Thyroid gland (tissue), 4 donors: ENCODE results near the gene JADE3.

ENCODE experiments used
- POLR2A ChIP-seq, 2 donors: fragments of 450-650 bp; IDR thresholded peaks; one replicate each; pipeline ENCODE4 v1.6.1; 2017; ENCODE audit warnings: antibody characterized with exemption in 2 of 2, mild to moderate bottlenecking in 2 of 2, moderate library complexity in 1 of 2
- TF ChIP-seq, protein P1 (sequence below), 6 experiments: fragments of 200-600 bp in 3 of 6; fragments of 450-650 bp in 3 of 6; sonication (generic) in 3 of 6; IDR thresholded peaks; one replicate each; pipeline ENCODE4 v1.5.1; 2016 to 2019; ENCODE audit warnings: antibody characterized with exemption in 6 of 6, mild to moderate bottlenecking in 2 of 6, inconsistent platforms in 1 of 6, moderate library complexity in 1 of 6

DNA sequence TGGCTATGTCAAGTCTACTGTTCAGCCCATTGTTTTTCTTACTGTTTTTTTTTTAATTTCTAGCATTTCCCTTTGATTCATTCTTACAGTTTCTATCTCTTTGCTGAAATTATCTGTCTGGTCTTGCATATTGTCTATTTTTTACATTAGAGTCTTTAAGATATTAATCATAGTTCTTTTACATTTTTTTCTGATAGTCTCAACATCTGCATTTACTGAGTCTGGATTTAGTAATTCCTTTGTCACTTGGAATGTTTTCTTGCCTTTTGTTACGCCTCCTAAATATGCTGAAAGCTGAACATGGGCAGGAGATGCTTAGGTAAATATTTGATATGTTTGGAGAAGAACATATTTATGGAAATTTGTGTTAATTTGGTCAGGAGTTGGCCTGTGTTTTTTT lies 10.4 kb downstream of the JADE3 start:
- TF ChIP-seq, protein P1, sequence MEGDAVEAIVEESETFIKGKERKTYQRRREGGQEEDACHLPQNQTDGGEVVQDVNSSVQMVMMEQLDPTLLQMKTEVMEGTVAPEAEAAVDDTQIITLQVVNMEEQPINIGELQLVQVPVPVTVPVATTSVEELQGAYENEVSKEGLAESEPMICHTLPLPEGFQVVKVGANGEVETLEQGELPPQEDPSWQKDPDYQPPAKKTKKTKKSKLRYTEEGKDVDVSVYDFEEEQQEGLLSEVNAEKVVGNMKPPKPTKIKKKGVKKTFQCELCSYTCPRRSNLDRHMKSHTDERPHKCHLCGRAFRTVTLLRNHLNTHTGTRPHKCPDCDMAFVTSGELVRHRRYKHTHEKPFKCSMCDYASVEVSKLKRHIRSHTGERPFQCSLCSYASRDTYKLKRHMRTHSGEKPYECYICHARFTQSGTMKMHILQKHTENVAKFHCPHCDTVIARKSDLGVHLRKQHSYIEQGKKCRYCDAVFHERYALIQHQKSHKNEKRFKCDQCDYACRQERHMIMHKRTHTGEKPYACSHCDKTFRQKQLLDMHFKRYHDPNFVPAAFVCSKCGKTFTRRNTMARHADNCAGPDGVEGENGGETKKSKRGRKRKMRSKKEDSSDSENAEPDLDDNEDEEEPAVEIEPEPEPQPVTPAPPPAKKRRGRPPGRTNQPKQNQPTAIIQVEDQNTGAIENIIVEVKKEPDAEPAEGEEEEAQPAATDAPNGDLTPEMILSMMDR (IDR thresholded peaks at IDR 0.05) = no peak
- TF ChIP-seq POLR2A (IDR thresholded peaks at IDR 0.05) = no peak
